Uterine smooth muscle cell (primary cell): ENCODE measurements around the gene GDF15. TPM values are rescaled to one million over a fixed set of nuclear protein-coding genes. Genes with fewer than 3 reads are reported as not detected.

Source experiments
- total RNA-seq: library from RNA; depleted of rRNA; stranded (reverse); fragments of >200 nt; gene quantifications from 2 replicates; pipeline ENCODE4 v1.2.3, GENCODE V29; 2014

The GDF15 gene, protein sequence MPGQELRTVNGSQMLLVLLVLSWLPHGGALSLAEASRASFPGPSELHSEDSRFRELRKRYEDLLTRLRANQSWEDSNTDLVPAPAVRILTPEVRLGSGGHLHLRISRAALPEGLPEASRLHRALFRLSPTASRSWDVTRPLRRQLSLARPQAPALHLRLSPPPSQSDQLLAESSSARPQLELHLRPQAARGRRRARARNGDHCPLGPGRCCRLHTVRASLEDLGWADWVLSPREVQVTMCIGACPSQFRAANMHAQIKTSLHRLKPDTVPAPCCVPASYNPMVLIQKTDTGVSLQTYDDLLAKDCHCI
- 82.9 and 265 TPM in 2 replicates for total RNA-seq

DNA sequence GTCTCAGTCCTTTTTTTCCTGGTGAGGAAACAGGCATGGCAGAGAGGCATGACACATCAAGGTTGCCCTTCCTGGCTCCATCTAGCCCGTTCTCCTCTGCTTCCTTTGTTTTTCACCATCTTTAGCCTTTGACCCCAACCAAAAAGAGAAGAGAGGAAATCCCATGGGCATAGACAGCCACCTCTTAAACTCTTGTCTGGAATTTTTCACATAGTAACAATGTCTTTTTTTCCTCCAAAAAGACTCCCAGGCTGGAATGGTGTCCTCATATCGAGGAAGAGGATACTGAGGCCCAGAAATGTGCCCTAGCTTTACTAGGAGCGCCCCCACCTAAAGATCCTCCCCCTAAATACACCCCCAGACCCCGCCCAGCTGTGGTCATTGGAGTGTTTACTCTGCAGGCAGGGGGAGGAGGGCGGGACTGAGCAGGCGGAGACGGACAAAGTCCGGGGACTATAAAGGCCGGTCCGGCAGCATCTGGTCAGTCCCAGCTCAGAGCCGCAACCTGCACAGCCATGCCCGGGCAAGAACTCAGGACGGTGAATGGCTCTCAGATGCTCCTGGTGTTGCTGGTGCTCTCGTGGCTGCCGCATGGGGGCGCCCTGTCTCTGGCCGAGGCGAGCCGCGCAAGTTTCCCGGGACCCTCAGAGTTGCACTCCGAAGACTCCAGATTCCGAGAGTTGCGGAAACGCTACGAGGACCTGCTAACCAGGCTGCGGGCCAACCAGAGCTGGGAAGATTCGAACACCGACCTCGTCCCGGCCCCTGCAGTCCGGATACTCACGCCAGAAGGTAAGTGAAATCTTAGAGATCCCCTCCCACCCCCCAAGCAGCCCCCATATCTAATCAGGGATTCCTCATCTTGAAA is at the start of gene GDF15:
Gene GDF15, plus strand, starts transcription at position 484 of the 868 bp plus-strand sequence. Its CDS starts 32 bp downstream, at position 516.

DNA sequence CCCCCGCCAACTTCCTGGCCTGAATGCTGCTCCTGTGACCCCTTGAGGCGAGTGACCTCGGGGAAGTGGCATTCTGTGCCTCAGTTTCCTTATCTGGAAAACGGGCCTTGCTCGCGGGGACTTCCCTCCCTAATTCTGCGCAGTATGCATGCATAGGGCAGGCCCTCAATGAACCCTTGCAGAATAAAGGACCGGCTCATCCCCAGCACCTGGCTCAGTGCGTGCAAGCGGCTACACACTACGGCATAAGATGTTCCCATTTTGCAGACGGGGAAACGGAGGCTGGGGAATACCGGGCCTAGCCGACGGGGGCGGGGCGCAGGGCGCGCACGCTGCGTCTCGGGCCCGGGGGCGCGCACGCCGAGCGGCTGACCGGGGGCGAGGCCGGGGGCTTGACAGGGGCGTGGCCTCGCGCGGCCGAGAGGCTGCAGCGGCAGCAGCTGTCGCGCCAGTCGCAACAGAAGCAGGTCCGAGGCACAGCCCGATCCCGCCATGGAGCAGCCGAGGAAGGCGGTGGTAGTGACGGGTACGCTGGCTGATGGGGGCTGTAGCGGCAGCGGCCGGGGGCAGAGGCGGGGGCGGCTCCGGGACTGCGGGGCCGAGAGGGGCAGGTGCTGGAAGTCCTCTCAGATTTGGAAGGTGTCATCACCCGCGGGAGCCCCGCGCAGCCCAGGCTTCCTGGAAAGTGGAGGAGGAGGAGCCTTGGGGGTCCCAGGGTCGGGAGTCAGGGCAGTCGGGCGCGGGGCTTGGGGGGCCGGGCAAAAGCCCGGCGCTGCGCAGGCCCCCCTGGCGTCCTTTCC is 45.6 kb upstream of the GDF15 start, which contains the start of gene PGPEP1:
Gene PGPEP1, plus strand, starts transcription at position 409 of the 800 bp plus-strand sequence. Its CDS starts 84 bp downstream, at position 493.

DNA sequence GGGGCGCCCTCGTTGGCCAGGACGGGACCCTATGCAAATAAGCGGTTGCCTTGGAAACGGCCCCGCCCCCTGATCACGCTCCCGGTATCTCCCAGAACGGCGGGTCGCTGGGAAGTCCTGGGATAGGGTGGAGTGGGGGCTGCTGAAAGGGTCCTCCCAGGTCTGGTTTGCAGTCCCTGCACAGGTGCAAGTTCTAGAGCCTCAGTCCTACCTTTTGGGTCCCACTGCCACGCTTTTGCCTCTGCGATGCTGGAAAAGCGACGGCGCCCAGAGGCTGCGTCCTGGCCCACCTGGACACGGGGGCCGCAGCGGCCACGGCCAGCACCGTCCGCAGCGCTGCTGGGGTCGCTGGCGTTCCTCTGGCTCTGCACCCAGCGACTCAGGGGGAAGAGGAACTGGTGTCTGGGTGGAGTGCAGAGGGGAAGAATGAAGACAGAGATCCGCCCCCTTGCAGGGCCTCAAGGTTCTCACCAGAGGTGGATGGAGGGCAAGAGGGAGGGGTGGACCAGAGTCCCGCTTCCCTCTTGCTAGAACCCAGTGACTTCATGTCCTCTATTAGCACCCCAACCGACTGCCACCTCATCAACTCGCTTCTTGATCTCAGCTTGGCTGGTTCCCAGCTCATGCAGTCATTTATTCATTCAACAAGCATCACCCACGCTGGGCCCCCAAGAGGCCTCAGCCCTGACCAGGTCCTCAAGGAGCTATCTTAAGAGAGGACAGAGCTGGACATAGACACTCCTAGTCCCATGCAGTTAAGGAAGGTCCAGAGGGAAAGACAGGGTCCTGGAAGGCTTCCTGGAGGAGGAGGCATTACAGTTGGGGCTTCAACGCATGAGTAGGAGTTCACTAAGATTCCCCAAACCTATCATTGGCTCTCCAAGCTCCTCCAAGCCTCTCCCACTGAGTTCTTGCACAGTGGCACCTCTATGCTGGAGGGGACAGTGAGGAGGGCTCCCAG is 11.6 kb downstream of the GDF15 start, which contains the start of gene LRRC25:
Gene LRRC25, minus strand, starts transcription at position 381 of the 961 bp plus-strand sequence. CDS start 659 bp downstream, outside the sequence.

DNA sequence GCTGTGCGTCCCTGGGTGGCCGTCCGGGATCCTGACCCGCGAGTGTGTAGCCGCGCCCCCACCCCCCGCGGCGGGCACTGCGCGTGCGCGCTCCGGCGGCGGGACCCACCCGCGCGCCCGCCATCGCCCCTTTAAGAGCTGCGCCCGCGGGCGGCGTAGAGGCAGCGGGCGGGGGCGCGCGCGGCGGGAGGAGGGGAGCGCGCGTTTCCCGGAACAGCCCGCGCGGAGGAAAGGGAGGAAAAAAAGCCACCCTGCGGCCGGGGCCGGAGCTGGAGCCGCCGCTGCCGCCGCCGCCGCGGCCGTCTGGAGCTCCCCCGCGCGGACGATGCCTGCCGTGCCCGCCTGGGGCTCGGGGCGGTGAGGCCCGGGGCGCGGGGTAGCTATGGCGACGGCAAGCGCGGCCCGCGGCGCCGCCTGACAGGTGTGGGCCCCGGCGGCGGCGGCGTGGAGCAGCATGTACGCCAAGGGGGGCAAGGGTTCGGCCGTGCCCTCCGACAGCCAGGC is 33.3 kb downstream of the GDF15 start, which contains the start of gene SSBP4:
Gene SSBP4, plus strand, starts transcription at position 204 of the 504 bp plus-strand sequence. Its CDS starts 251 bp downstream, at position 455.

DNA sequence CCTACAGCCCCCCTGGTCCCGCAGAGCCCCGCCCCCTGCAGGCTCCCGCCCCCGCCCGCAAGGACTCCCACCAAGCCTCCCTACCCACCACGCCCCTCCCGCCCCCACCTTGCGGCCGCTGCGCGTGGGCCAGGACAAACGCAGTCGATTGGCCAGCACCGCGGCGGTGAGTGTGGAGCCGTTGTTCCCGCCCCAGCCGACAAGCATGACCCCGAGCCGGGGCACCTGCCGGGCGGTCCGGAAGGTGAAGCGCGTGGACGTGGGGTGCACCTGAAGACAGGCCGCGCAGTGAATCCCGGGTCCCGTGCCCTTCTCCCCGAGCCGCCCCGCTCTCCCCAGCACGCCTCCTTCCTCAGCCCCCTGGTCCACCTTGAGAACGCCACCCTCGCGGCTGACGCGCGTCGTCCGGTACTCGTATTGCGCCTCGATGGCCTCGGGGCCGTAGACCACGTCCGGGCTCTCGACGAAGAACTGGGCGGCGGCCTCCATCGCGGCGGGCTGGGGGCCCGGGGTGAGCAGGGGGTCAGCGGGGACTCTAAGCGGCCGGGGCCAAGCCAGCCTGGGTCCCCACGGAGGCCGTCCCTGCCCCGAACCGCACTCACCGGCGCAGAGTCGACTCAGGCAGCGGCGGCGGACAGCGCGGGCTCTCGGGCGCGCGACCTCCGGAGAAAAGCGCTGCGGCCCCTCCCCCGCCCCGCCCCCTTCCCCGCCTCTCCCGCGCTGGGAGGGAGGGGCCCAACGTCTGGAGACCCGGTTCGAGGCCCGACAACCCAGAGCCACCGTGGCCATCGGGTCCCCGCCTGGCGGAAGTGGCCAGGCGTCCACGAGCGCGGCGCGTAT is 51.8 kb downstream of the GDF15 start, which contains the start of gene ISYNA1:
Gene ISYNA1, minus strand, starts transcription at position 643 of the 840 bp plus-strand sequence. Its CDS starts 154 bp downstream, at position 489.

Other genes with a start within 250 kb of the GDF15 start
- 8.7 and 15.7 TPM in 2 replicates for gene PIK3R2, start 233.0 kb upstream of the GDF15 start, total RNA-seq
- gene IFI30, start 212.3 kb upstream of the GDF15 start, total RNA-seq = 0.87 and 2.3 TPM in 2 replicates
- gene MPV17L2, start 192.9 kb upstream of the GDF15 start, total RNA-seq = 11.6 and 20.9 TPM in 2 replicates
- 0.89 and 1.5 TPM in 2 replicates for gene RAB3A, start 182.1 kb upstream of the GDF15 start, total RNA-seq
- under 0.01 and 0.44 TPM in 2 replicates for gene PDE4C, start 159.7 kb upstream of the GDF15 start, total RNA-seq
- 0.44 and 0.50 TPM in 2 replicates for gene IQCN, start 111.7 kb upstream of the GDF15 start, total RNA-seq
- 136 and 174 TPM in 2 replicates for gene JUND, start 104.5 kb upstream of the GDF15 start, total RNA-seq
- gene LSM4, start 63.1 kb upstream of the GDF15 start, total RNA-seq = 122 and 207 TPM in 2 replicates
- 24.0 and 50.5 TPM in 2 replicates for gene PGPEP1, start 45.6 kb upstream of the GDF15 start, total RNA-seq
- gene LRRC25, start 11.5 kb downstream of the GDF15 start, total RNA-seq = 0.11 and 0.25 TPM in 2 replicates
- 63.0 and 65.4 TPM in 2 replicates for gene SSBP4, start 33.2 kb downstream of the GDF15 start, total RNA-seq
- 10.7 and 27.7 TPM in 2 replicates for gene ISYNA1, start 52.0 kb downstream of the GDF15 start, total RNA-seq
- gene ELL, start 135.9 kb downstream of the GDF15 start, total RNA-seq = 15.2 and 16.6 TPM in 2 replicates
- 160 and 335 TPM in 2 replicates for gene FKBP8, start 157.4 kb downstream of the GDF15 start, total RNA-seq
- 46.0 and 68.0 TPM in 2 replicates for gene KXD1, start 171.7 kb downstream of the GDF15 start, total RNA-seq
- 425 and 545 TPM in 2 replicates for gene UBA52, start 185.7 kb downstream of the GDF15 start, total RNA-seq
- gene REX1BD, start 202.6 kb downstream of the GDF15 start, total RNA-seq = 56.5 and 76.9 TPM in 2 replicates
- gene CRLF1, start 220.6 kb downstream of the GDF15 start, total RNA-seq = 0.11 and 1.00 TPM in 2 replicates
- gene TMEM59L, start 226.7 kb downstream of the GDF15 start, total RNA-seq = 0.11 and 0.37 TPM in 2 replicates